ENCODE data around the gene ANO2. TPM values are rescaled to one million over a fixed set of nuclear protein-coding genes. Genes with fewer than 3 reads are reported as not detected.

Gene ANO2
- polyA plus RNA-seq, 1 donor from 2014 or later = 1.8 TPM

GRCh38 chr12:5593086-5593485 is 352.0 kb downstream of the ANO2 start:
- H3K36me3 ChIP-seq (ENCODE audit: insufficient read depth, low read length) = no peaks in the 10 kb centered on the region
- no peaks in the 10 kb centered on the region for H3K9me2 ChIP-seq (ENCODE audit: insufficient read depth, low read length)
- no peaks in the 10 kb centered on the region for H3K27me3 ChIP-seq (ENCODE audit: insufficient read depth, low read depth, low read length)
- no peak overlapping the region for H3K4me3 ChIP-seq (ENCODE audit: low read length)
- H4K20me1 ChIP-seq (ENCODE audit: insufficient read depth) = no peaks in the 10 kb centered on the region
- H3F3A ChIP-seq (ENCODE audit: insufficient read depth, low read length, poor library complexity, severe bottlenecking) = no peaks in the 10 kb centered on the region
- no peak for TF ChIP-seq REST (IDR thresholded peaks at IDR 0.05; ENCODE audit: borderline replicate concordance)
- no peak for TF ChIP-seq POLR2AphosphoS5 (IDR thresholded peaks at IDR 0.05)
- TF ChIP-seq EP300 (conservative IDR thresholded peaks at IDR 0.05; ENCODE audit: poor library complexity, severe bottlenecking) = no peak
- no peaks in the 10 kb centered on the region for H3K9me3 ChIP-seq (ENCODE audit: low read length)
- no peak overlapping the region for H2AFZ ChIP-seq (ENCODE audit: low read depth, low read length)
- H3K27ac ChIP-seq (ENCODE audit: low read length) = no peak overlapping the region
- no peak overlapping the region for H3K4me2 ChIP-seq (ENCODE audit: low read length)
- no peak overlapping the region for H3K9ac ChIP-seq (ENCODE audit: low read length)
- H3K79me2 ChIP-seq (replicated peaks; ENCODE audit: insufficient read depth, low read length) = no peaks in the 10 kb centered on the region

- Histone ChIP-seq H2AFZ (ENCODE audit: low read depth, low read length) (no peak overlapping the region), H3K9me3 (ENCODE audit: low read length) (no peaks in the 10 kb centered on the region), H4K20me1 (ENCODE audit: insufficient read depth) (no peaks in the 10 kb centered on the region), H3K9me2 (ENCODE audit: insufficient read depth, low read length) (no peaks in the 10 kb centered on the region), H3K36me3 (ENCODE audit: insufficient read depth, low read length) (no peaks in the 10 kb centered on the region), H3F3A (ENCODE audit: insufficient read depth, low read length, poor library complexity, severe bottlenecking) (no peaks in the 10 kb centered on the region), H3K27me3 (ENCODE audit: insufficient read depth, low read depth, low read length) (no peaks in the 10 kb centered on the region), H3K9ac (ENCODE audit: low read length) (no peak overlapping the region), H3K4me2 (ENCODE audit: low read length) (no peak overlapping the region), H3K4me3 (ENCODE audit: low read length) (no peak overlapping the region), H3K79me2 (replicated peaks; ENCODE audit: insufficient read depth, low read length) (no peaks in the 10 kb centered on the region), H3K27ac (ENCODE audit: low read length) (no peak overlapping the region)
- TF ChIP-seq POLR2AphosphoS5 (IDR thresholded peaks at IDR 0.05) (no peak), SMC3 (conservative IDR thresholded peaks at IDR 0.05; ENCODE audit: poor library complexity) (no peak), EP300 (conservative IDR thresholded peaks at IDR 0.05; ENCODE audit: poor library complexity, severe bottlenecking) (no peak), REST (IDR thresholded peaks at IDR 0.05; ENCODE audit: borderline replicate concordance) (no peak), CTCF (IDR thresholded peaks at IDR 0.05; ENCODE audit: poor library complexity, severe bottlenecking) (no peak), MXI1 (conservative IDR thresholded peaks at IDR 0.05; ENCODE audit: poor library complexity, severe bottlenecking) (no peak), RAD21 (conservative IDR thresholded peaks at IDR 0.05) (no peak), TAF1 (IDR thresholded peaks at IDR 0.05; ENCODE audit: low read depth) (no peak), EZH2 (IDR thresholded peaks at IDR 0.05; ENCODE audit: borderline replicate concordance, insufficient read depth, low read length, poor library complexity, severe bottlenecking) (no peak)
Observed at GRCh38 chr12:5592310-5592709, 352.7 kb downstream of the ANO2 start.

Measured in neural cell (in vitro differentiated cells).